SK-N-SH (cell line): ENCODE results near the gene MRPS18A.

ENCODE experiments used
- EP300 ChIP-seq, 2 experiments: IDR thresholded peaks; 2 replicates each; pipeline versions ENCODE4 v1.4.0 to v1.6.1; 2012; ENCODE audit warnings: borderline replicate concordance in 1 of 2, low read depth in 1 of 2, low read length in 1 of 2
- TF ChIP-seq, protein P1 (sequence below): fragments of 200-600 bp; sonication (generic); IDR thresholded peaks from 2 replicates; pipeline ENCODE4 v1.6.1; 2017; ENCODE audit warnings: antibody characterized with exemption, mild to moderate bottlenecking, moderate library complexity
- TF ChIP-seq, protein P2 (sequence below): IDR thresholded peaks from 2 replicates; pipeline ENCODE4 v1.4.0; 2012; ENCODE audit warnings: low read depth, borderline replicate concordance

DNA sequence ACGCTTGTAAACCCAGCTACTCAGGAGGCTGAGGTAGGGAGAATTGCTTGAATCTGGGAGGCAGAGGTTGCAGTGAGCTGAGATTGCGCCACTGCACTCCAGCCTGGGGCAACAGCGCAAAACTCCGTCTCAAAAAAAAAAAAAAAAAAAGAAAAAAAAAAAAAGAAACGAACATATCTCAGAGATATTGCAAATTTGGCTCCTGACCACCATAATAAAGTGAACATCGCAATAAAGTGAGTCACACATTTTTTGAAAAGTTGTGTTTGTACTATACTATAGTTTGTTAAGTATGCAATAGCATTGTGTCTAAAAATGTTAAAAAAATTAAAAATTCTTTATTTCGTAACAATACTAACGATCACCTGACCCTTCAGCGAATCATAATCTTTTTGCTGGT, 29.4 kb downstream of the MRPS18A start:
- TF ChIP-seq, protein P1, sequence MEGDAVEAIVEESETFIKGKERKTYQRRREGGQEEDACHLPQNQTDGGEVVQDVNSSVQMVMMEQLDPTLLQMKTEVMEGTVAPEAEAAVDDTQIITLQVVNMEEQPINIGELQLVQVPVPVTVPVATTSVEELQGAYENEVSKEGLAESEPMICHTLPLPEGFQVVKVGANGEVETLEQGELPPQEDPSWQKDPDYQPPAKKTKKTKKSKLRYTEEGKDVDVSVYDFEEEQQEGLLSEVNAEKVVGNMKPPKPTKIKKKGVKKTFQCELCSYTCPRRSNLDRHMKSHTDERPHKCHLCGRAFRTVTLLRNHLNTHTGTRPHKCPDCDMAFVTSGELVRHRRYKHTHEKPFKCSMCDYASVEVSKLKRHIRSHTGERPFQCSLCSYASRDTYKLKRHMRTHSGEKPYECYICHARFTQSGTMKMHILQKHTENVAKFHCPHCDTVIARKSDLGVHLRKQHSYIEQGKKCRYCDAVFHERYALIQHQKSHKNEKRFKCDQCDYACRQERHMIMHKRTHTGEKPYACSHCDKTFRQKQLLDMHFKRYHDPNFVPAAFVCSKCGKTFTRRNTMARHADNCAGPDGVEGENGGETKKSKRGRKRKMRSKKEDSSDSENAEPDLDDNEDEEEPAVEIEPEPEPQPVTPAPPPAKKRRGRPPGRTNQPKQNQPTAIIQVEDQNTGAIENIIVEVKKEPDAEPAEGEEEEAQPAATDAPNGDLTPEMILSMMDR, result no peak
- TF ChIP-seq, protein P2, sequence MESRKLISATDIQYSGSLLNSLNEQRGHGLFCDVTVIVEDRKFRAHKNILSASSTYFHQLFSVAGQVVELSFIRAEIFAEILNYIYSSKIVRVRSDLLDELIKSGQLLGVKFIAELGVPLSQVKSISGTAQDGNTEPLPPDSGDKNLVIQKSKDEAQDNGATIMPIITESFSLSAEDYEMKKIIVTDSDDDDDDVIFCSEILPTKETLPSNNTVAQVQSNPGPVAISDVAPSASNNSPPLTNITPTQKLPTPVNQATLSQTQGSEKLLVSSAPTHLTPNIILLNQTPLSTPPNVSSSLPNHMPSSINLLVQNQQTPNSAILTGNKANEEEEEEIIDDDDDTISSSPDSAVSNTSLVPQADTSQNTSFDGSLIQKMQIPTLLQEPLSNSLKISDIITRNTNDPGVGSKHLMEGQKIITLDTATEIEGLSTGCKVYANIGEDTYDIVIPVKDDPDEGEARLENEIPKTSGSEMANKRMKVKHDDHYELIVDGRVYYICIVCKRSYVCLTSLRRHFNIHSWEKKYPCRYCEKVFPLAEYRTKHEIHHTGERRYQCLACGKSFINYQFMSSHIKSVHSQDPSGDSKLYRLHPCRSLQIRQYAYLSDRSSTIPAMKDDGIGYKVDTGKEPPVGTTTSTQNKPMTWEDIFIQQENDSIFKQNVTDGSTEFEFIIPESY, result no peak
- no peak for TF ChIP-seq EP300 (IDR thresholded peaks at IDR 0.05; ENCODE audit: borderline replicate concordance in 1 of 2, low read depth in 1 of 2, low read length in 1 of 2)
